Activated naive CD4-positive, alpha-beta T cell (primary cell): Measurements from ENCODE around the gene ZNF329.

Source experiments
- DNase-seq, 4 experiments: peaks; one replicate each; lab custom pipeline; 2025; lab: John Stamatoyannopoulos, UW

Gene ZNF329

DNA sequence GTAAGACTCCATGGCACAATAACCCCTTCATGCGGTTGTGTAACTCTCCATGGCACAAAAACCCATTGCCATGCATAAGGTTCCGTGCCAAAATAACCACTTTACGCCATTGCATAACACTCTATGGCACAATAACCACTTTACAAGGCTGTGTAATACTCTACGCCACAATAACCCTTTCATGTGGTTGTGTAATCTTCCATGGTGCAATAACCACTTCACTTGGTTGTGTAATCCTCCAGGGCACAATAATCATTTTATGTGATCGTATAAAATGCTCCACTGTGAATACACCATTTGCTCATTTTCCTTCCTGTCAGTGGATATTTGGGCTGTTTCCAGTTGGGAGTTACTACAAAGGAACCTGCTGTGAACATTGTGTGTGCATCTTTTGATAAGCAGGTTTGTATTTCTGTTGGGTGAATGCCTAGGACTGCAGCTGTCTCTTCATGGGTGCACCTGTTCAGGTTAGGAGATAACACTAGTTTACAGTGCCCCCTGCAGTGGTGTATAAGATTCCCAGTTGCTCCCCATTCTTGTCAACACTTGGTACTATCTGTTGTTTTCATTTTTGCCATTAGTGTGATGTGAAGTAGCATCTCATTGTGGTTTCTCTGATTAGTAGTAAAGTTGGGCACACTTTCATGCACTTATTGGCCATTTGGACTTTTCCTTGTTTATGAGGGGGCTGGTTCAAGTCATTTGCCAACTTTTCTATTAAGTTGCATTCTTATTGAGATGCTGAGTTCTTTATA, 31.4 kb downstream of the ZNF329 start:
- DNase-seq, result no peak

- no peak for DNase-seq
Measured at GRCh38 chr19:58117841-58118575, 32.6 kb downstream of the ZNF329 start.

DNA sequence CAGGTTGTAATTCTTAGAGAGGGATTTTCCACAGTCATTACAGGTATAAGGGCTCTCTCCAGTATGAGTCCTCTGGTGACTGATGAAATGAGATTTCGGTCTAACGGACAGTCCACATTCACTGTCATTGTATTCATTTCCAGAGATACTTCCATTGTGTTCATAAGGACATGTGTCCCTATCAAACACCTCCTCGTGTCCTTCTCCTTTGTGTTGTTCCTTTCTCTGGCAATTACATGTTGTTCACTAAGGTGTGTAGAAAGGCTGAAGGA, 42.1 kb downstream of the ZNF329 start:
- no peak for DNase-seq

DNA sequence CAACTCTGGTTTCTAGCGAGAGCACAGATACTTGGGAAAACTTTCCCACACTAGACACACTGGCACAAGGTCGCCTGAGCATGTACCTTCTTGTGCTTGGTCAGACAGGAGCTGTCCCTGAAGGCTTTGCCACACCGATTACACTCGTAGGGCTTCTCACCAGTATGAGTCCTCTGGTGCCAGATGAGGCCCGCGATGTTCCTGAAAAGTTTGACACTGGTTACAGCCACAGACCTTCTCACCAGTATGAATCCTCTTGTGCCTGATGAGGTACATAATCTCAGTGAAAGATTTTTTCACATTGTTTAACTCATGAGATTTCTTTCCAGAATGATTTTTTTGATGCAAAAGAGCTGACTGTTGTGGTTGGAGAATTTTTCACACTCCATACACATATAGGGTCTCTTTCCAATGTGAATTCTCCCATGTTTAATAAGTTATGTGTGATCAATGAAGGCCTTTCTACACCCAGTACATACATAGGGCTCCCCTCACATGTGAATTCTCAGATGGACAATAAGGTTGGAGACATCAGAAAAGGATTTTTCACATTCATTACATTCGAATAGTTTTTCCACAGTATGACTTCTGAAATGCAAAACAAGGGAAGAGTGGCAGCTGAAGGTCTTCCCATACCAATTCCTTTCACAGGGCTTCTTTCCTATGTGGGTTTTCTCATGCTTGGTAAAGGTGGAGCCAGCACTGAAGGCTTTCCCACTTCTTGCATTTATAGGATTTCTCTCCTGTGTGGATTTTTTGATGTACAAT, 42.6 kb downstream of the ZNF329 start:
- DNase-seq, result no peak

- peak in 1 of 4 experiments; percentile 34 for DNase-seq
Measured at GRCh38 chr19:58098682-58098998, 51.9 kb downstream of the ZNF329 start.

DNA sequence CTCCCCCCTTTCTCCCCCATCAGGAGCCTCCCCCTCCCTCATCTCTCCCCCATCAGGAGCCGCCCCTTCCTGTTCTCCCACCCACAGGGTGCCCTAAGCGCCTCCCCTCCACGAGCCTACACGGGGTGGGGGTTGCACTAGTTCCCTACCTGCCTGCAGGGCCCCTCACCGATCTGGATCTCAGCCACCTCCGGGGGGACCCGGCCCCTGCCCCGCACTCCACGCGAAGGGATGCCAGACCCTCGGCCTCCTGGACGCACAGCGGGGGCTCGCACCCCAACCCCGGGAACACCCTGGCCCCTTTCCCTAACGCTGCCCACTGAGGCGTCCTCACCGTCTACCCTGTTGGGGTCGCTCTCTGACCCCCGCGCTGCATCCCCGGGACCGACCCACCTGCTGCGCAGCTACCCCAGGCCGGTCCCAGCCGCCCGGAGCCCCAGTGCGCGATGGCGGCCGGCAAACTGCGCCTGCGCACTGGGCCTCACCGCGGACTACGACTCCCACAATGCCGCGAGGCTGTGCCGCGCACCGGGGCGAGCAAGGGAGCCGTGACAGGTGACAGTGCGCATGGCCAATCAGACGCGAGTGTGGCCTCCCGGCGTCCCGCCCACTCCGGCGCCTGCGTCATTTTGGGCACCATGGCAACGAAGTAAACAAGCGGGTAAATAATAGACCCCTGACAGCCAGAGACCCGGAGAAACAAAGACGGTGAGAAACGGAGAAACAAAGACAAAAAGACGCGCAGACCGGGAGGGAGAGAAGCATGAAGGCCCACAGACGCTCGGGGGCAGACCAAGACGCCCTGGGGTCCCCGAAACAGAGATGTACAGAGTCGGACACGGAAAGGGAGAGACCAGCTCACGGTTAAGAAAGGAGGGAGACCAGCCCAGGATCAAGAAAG, 52.6 kb downstream of the ZNF329 start, which contains the start of gene ZSCAN18:
TSS of gene ZSCAN18 (minus strand) at position 451 of the 901 bp plus-strand sequence. CDS start 7,964 bp downstream, outside the sequence.
- DNase-seq, result peak; percentile 92 to 96 (median 95)

DNA sequence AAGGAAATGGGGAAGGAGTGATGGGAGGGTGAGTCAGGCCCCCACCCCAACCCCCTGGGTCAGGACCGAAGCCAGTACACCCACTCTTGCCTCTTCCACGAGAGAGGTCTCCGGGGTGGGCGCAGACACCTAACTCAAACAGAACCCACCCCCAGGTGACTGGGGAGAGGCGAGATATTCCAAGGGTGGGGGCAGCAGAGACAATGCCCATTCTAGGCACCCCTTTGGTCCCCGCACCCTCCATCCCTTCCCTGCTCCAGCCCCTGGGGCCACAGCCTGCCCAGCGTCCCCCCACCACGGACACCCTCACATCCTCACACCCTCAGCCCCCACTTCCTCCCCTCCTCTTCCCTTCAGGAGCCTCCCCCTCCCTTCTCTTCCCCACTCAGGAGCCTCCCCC, 53.2 kb downstream of the ZNF329 start:
- no peak for DNase-seq

DNA sequence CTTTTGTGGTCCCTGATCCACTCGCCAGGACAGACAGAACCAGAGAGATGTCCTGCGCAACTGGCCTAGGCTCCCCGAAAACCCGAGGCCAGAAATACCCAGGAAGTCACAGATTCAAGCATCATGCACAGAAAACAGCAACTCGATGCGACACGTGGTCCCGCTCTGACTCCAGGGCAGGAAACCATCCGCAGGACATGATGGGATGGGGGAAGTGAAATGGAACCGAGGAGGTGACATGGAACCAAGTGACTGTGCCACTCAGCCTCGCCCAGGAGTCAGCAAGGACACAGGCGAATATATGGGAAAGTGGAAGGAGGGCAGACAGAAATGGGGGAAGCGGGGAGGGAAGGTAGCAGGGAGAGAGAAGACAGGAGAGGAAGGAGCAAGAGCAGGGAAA, 53.7 kb downstream of the ZNF329 start:
- no peak for DNase-seq

DNA sequence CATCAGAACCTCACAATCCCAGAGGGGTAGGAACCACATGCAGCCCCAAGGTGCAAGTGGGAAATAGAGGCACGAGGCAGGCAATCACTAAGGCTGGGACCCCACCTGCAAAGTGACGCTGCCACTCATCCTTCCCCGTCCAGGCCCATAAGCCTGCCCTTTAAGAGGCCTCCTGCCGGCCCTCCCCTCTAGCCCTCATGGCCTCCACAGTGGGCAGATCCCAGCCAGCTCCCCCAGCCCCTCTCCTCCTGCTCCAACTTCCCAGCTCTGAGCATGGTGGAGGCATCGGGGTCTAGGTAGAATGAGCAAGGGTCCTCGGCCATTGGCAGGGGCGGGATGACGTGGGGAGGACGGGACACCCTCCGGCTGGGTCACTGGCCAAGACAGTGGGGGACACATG, 55.3 kb downstream of the ZNF329 start:
- no peak for DNase-seq

- no peak for DNase-seq
Measured at GRCh38 chr19:58093071-58093470, 57.5 kb downstream of the ZNF329 start.

- no peak for DNase-seq
Measured at GRCh38 chr19:58091251-58091995, 59.2 kb downstream of the ZNF329 start.

DNA sequence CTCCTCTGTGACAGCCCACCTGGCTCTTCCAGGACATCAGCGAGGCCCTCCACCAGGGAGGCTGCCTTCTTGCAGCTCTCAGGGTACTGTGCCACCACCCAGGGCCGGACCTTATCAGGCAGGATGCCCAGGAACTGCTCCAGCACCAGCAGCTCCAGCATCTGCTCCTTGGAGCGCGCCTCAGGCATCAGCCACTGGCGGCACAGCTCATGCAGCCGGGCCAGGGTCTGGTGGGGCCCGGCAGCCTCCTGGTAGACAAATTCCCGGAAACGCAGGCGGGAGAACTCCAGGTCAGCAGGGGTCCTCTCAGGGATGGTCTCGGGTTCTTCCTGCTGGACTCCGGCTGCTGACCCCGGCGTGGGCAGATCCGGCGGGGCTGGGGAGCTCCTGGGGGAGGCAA, 60.7 kb downstream of the ZNF329 start:
- no peak for DNase-seq

DNA sequence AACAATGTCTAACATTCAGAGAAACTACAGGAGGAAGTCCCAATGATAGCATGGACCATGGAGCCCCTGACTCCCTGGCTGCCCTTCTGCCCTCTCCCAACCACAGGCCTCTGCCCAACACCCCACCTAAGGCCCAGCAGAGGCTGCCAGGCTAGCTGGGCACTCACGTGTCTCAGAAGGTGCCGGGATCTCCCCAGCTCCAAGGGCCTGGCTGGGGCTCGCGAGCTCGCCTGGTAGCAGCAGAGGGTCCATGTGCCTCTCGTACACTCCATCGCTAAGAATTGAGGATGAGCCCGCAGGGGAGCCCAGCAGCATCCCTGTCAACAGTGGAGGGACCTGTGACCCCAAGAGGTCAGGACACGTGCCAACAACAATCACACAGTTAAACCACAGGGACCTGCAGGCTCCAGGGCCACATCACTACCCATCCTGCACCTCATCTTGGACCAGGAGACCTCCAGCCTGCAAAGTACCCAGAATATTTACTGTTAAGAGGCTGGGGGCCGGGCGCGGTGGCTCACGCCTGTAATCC, 62.0 kb downstream of the ZNF329 start:
- no peak for DNase-seq

DNA sequence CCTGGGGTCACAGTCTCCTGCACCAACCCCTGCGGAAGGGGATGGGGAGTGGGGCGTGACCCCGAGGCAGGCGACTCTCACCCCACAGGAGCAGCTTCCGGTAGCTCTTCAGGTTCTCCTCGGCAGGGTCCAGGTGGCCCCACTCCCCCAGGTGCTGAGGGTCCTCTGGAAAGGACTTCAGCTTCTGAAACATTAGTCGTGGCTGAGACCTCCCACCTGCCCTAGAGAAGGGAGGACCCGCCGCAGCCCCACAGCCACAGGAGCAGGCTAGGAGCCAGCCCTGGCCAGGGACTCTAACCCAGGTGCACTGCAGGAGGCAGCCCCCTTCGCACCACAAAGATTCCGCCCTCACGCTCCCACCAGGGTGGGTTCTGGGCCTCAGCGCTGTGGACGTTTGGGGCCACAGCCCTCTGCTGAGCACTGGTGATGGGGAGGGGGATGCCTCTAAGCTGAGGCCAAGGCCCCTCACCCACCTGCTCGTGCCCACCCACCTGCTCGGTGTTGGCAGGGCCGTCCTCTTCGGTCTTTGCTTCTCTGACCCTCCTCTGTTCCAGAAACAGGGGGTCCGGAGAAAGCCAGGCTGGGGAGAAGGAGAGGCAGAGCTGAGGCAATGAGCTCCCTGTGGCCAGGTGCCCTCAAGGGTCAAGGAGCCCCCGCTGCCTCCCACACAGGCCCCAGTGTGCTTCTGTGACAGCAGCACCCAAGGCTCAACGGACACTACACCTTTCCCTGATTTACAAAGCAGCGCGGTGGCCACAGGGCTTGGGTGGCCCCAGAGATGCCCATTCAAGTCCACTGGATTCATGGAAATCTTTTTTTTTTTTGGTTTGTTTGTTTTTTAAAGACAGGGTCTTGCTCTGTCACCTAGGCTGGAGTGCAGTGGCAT, 63.5 kb downstream of the ZNF329 start:
- DNase-seq, result no peak

GRCh38 chr19:58085348-58085875, 65.2 kb downstream of the ZNF329 start:
- DNase-seq, result no peak

GRCh38 chr19:58084596-58085347, 65.8 kb downstream of the ZNF329 start:
- no peak for DNase-seq

GRCh38 chr19:58083021-58083420, 67.6 kb downstream of the ZNF329 start:
- DNase-seq, result no peak

DNA sequence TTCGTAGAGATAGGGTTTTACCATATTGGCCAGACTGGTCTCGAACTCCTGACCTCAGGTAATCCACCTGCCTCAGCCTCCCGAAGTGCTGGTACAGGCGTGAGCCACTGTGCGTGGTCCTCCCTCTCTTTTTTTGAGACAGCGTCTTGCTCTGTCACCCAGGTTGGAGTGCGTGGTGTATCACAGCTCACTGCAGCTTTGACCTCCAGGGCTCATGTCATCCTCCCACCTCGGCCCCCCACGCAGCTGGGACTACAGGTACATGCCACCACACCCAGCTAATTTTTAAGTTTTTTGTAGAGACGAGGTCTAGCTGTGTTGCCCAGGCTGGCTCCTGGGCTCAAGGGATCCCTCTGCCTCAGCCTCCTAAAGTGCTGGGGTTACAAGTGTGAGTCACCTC, 70.8 kb downstream of the ZNF329 start:
- no peak for DNase-seq
